ENCODE data around the gene FAM110D. TPM values are rescaled to one million over a fixed set of nuclear protein-coding genes. Genes with fewer than 3 reads are reported as not detected.

Gene FAM110D
- total and polyA plus RNA-seq, 2 of the 8 experiments (the other 6 are each of a cell fraction or from before 2014, with no cell fraction given): 0.21 to 0.48 TPM

GRCh38 chr1:26158908-26159742 lies at the start of gene FAM110D (continued):
- no peak for TF ChIP-seq NANOG (IDR thresholded peaks at IDR 0.05; ENCODE audit: insufficient read depth, low read depth, low read length, poor library complexity, severe bottlenecking)
- TF ChIP-seq KDM1A (IDR thresholded peaks at IDR 0.05; ENCODE audit: borderline replicate concordance, low read length): no peak
- no peak for TF ChIP-seq POLR2AphosphoS5 (IDR thresholded peaks at IDR 0.05; ENCODE audit: low read depth, low read length)
- TF ChIP-seq USF2 (IDR thresholded peaks at IDR 0.05; ENCODE audit: low read length): no peak
